ENCODE results near the gene VCL.
"Not testable (repeated sequence)": the region's sequence is repeated elsewhere in the genome, so short reads cannot be mapped to it uniquely, and the experiment has no call there.

The VCL gene

DNA sequence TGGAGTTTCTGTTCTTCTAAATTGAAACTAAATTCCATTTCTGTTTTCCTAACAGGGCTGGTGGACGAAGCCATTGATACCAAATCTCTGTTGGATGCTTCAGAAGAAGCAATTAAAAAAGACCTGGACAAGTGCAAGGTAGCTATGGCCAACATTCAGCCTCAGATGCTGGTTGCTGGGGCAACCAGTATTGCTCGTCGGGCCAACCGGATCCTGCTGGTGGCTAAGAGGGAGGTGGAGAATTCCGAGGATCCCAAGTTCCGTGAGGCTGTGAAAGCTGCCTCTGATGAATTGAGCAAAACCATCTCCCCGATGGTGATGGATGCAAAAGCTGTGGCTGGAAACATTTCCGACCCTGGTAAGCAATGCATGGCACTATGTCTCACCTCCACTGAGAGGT is 107.1 kb downstream of the VCL start:
- DNase-seq (ENCODE audit: low read depth in 2 of 2), result no peak

DNA sequence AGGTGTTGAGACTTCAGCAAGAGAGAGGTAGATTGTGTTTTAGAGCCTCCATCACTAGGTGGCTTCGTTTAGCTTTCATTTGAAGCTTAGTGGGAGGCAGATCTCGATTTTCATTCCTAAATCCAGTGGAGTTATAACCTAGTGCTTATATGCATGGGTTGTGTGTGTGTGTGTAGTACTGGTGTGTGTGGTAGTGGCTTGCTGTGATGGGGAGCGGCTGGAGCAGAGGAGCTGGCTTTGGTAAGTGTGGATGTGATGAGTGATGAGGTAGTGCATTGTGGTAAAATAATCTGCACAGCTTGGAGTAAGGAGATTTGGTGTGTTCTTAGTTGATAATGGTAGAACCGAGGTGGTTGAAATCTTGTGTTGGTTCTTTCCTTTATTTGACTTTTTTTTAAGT is 109.5 kb downstream of the VCL start:
- DNase-seq (ENCODE audit: low read depth in 2 of 2), result no peak

DNA sequence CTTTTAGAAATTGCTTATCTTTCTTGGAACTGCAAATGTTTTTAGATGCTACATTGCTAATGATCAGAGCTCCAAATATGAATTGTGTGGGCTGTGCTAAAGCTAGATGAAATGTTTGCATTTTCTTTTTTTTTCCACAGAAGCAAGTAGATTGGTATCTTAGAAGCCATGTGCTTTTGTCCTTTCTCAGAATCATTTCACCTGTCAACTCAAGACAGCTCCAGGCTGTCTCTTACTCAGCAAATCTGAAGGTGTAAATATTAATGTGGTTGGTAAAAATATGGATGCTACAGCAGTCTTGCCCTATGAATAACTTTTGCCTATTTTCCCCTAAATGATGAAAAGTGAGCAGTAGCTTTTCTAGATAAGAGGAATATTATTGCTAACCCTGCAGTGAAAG is 111.5 kb downstream of the VCL start:
- no peak for DNase-seq (ENCODE audit: low read depth in 2 of 2)

DNA sequence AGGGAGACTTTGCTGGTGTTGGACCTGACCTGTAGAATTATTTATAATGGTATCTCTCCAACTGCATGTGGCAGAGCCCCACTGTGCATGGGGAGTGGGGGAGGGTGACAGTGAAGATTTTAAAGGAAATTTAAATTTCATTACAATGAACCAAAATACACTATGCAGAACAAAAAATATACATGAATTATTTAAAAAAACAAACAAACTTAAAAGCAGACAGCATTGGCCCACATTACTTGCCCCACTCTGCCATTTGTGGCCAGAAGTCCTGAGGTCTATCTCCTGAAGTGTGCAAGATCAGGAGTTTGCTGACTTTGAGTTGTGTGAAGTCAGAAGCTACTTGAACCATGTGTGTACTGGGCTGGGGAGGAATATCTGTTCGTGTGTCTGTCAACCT is 112.2 kb downstream of the VCL start:
- no peak for DNase-seq (ENCODE audit: low read depth in 2 of 2)

DNA sequence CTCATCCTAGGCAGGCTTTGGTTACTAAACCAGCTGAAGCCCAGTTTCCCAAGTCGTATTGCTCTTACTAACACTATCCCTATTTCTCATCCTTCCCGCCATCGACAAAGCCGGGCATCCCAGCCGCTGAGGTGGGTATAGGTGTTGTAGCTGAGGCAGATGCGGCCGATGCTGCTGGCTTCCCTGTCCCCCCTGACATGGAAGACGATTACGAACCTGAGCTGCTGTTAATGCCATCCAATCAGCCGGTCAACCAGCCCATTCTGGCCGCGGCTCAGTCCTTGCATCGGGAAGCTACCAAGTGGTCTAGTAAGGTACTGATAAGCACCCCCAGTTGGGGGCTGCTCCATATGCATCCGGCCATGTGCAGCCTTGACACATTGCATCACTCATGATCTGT is 113.9 kb downstream of the VCL start:
- DNase-seq (ENCODE audit: low read depth in 2 of 2), result no peak

DNA sequence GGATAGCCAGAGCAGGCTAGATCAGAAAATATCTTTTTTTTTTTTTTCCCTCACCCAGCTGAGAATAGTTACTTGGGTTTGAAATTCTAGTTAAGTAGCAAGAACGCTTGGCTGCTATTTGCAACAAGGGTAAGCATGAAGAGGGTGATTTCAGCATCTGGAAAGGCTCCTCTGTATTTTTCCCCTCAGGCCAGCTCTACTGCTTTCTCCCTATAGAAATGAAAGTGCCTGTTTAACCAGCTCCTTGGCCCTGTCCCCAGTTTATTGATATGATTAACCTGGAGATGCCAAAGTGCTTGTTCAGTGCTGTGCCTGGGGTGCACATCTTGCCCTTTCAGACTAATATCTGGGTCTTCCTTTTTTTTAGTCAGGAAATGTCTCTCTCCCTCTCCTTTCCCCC is 115.6 kb downstream of the VCL start:
- DNase-seq (ENCODE audit: low read depth in 2 of 2), result no peak

DNA sequence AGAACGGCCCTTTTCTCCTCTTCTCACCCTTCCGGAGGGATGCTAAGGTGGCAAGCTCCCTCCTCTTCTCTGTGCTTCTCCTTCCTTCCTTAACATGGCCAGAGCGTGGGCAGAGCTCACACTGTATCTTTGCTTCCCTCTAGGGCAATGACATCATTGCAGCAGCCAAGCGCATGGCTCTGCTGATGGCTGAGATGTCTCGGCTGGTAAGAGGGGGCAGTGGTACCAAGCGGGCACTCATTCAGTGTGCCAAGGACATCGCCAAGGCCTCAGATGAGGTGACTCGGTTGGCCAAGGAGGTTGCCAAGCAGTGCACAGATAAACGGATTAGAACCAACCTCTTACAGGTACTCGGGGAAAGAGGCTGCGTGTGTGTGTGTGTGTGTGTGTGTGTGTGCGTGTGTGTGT is 116.1 kb downstream of the VCL start:
- no peak for DNase-seq (ENCODE audit: low read depth in 2 of 2)

DNA sequence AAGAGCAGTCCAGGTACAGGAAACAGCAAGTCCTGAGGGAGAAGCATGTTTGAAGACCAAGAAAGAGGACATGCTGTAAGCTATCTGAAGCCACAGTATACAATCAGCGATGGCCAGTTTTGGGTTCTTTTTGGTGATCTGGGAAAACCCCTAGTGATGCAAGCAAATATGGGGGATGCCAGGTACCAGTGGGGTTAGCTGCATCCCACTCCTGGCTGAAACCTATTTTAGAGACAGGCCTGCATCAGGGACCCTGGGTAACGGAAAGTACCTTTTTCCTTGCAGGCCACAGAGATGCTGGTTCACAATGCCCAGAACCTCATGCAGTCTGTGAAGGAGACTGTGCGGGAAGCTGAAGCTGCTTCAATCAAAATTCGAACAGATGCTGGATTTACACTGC is 119.8 kb downstream of the VCL start:
- DNase-seq (ENCODE audit: low read depth in 2 of 2), result no peak

DNA sequence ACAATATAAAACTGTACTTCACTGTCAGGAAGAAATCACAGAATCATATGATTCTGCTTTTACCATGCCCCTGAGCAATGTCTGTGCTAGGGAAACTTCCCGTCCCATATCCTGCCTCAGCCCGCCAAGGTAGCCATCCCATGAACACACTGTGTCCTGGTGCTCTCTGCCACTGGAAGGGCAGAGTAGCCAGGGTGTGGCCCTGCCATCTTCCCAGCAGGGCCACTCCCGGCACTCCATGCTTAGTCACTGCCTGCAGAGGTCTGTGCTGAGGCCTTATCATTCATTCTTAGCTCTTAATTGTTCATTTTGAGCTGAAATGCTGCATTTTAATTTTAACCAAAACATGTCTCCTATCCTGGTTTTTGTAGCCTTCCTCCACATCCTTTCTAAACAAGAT is 120.9 kb downstream of the VCL start:
- DNase-seq (ENCODE audit: low read depth in 2 of 2), result no peak

DNA sequence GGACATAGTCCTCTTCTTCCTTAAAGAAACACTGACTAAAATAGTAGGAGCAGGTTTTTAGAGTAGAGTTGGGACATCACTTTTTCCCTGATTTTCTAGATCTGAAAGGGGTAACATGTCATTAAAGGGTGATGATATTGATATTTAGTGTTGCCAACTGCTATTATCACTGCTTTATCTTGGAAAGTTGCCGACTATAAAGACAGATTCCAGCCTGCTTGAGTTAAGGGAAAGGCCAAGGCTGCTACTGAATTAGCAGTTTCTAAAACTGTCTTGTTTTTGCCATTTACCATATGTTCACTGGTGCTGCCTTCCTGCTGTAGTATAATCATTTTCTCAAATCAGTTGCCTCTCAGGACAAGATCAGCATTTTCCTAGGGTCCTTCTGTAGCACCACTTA is 123.0 kb downstream of the VCL start:
- DNase-seq (ENCODE audit: low read depth in 2 of 2), result no peak

DNA sequence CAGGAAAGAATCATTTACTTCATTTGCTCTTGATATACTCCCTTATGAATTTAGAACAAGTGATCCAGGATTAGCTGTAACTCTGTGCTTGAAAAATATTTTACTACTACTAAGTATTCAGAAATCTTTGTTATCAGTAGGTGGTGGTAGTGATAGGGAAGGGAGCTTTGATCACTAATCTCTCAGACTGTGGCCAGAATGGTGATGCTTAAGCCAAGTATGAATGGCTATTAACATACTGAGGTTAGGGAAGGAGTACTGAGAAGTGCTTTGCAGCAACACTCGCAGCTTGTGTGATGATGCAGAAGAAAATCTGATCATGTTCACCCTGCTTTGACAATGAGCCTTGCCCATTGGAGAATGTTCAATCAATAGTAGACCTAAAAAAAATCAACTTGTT is 123.5 kb downstream of the VCL start:
- no peak for DNase-seq (ENCODE audit: low read depth in 2 of 2)

DNA sequence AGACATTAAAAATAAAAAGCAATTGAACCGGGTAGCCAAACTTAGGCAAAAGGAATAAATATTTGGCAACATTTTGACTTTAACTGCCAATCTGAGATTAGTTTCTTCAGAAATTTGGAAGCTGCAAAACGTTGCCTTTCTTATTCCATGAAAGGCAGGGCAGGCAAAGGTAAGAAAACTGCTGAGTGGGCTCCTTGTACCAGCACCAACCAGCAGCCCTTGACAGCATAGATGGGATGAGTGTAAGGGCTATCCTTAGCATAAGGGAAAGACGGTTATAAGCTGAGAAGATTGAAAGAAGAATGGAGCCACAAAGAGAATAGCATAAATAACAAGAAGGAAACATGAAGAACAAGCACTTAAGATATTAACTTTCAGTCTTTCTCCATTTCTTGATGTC is 124.1 kb downstream of the VCL start:
- DNase-seq (ENCODE audit: low read depth in 2 of 2), result no peak

DNA sequence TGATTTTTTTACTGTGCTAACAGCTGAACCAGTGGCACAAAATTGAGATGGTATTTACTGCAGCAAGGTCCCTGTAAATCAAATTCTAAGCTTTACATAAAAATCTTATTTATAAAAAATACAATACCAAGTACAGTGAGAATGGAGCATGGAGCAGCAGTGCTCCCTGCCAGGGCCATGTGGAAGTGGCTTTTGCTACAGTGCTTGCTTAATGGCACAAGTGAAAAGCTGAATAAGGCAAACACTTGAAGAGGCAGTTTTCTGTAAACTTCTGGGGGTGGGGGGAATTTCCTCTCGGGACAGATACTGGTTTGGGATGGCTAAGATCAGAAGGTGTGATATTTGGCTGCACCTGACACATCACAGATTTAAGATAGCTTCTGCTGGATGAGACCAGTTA is 125.2 kb downstream of the VCL start:
- DNase-seq (ENCODE audit: low read depth in 2 of 2), result no peak

DNA sequence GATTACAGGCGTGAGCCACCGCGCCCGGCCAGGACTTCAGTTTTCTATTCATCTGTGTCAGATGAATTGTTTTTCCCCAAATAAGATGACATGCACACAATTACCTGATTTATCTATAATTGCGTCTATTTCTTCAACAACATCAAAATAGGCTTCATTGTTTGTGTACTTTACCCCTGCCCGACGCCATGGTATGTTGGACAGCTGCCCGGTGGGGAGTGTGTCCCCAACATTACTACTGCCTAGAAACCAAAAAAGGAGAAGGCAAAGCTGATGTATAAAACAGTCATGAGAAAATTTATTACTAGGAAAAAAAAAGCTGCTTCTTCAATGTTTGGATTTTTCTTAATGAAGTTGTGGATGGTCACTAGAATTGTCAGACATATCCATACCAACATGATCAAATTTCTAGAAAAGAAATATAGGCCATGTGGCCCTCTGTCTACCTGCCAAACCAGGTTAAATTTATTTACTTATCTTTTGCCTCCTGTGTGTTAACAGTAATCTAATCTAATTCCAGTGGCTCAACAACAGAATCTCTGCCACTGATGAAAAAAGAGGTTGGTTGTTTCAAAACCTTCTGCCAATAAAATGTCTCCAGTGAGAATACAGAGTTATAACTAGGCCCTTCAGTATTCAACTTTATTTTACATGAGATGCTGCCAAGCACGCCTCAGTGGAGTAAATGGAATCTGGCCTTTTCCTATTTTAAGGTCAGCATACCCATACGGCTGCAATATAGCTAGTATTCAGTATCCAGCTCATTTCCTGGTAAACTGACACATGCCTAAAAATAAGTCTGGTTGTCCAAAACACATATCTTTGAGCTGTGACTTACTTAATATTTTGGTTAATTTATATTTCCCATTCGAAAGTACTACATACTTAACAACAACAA is 136.3 kb downstream of the VCL start:
- DNase-seq (ENCODE audit: low read depth in 2 of 2), result no peak

DNA sequence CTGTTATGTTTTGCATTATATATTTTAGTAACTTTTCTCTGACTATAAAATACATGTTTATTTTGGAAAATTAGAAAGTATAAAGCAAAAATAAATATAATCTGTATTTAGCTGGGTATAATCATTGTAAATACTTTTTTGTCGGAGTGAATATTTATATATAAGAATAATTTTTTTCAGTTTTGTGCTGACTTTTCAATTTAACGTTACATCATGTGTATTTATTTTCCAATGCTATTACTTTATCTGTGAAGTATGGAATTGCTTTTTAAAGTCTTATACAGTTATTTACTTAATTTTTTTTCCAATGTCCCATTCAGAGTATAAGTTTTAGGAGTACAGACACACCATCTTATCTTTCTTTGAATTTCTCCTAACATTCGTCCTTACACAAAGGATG is 137.5 kb downstream of the VCL start:
- DNase-seq (ENCODE audit: low read depth in 2 of 2), result no peak

DNA sequence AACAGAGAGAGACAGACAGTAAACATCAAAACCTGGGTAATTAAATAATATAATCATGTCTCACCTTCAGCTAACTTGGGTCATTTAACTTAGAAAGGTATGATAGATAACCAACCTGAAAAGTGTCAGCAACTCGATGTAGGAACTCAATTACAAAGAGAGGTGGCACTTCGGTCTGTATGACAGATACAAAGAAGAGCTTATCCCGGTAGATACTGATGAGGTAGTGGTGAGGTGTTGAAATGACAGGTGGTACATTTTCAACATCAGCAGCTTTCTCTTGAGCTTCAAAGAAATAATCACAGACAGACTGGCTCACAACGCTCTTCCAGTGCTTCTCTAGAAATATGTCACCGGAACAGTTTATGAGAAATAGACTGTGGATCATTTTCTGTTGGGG is 140.1 kb downstream of the VCL start:
- DNase-seq (ENCODE audit: low read depth in 2 of 2), result no peak

DNA sequence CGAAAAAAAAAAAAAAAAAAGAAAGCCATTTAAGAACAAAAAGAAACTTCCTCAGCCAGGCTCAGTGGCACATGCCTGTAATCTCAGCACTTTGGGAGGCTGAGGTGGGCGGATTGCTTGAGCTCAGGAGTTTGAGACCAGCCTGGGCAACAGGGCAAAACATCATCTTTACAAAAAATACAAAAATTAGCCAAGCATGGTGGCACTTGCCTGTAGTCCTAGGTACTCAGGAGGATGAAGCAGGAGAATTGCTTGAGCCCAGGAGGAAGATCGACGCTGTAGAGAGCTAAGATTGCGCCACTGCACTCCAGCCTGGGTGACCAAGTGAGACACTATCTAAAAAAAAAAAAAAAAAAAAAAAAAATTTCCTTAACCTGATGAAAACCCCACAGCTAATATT is 140.7 kb downstream of the VCL start:
- DNase-seq (ENCODE audit: low read depth in 2 of 2), result not testable (repeated sequence)

DNA sequence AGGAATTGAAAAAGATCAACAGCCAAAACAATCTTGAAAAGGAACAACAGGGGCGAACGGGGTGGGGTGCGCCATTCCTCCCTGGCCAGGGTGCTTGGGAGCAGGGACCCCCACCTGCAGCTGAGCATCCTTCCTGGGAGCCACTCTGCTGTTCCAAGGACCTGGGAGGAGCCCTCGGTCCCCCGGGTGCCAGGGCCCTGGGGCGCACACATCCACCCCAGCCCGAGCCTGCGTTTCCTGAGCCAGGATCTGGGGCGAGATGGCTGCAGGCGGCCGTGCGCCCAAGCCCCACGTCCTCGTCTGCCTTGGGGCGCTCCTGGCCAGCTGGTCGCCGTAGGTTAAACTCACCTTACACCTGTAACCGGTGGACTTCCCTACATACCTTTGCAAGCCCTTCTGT is 142.1 kb downstream of the VCL start:
- no peak for DNase-seq (ENCODE audit: low read depth in 2 of 2)

DNA sequence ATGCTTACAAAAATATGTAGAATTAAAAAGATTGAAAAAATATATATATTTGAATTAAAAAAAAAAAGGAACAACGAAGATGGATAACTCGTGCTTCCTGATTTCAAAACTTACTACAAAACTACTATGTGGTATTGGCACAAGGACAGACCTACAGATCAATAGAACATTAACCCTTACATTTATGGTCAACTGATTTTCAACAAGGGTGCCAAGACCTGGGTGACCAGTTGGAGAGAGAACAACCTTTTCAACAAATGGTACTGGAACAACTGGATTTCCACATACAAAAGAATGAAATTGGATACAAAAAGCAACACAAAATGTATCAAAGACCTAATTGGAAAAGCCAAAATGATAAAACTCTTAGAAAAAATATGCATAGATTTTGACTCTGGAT is 142.6 kb downstream of the VCL start:
- no peak for DNase-seq (ENCODE audit: low read depth in 2 of 2)

DNA sequence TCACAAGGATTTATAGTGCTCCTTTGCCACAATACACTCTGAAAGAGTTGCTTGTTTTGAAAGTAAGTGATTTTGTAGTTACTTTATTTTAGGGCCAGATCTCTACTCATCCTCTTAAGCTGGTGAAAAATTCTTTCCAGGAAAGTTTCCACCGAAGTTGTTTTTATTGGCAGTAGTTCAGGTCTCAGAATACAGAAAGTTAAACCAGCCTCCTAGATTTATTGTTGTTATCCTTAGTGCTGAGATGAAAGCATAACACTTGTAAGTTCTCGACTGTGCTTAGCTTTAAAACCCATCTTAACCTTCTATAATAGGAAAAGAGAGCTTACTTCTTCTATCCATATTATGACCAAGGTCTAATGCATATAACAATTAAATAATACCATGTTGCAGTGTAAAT is 147.2 kb downstream of the VCL start:
- no peak for DNase-seq (ENCODE audit: low read depth in 2 of 2)

DNA sequence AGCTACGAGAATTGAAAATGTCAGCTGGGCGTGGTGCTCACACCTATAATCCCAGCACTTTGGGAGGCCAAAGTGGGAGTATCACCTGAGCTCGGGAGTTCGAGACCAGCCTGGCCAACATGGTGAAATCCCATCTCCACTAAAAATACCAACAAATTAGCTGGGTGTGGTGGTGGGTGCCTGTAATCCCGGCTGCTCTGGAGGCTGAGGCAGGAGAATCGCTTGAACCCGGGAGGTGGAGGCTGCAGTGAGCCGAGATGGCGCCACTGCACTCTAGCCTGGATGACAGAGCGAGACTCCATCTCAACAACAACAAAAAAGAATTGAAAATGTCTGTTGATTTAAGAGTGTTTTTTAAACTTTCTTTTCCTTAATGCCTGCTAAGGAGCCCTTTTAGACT is 149.1 kb downstream of the VCL start:
- DNase-seq (ENCODE audit: low read depth in 2 of 2), result not testable (repeated sequence)

DNA sequence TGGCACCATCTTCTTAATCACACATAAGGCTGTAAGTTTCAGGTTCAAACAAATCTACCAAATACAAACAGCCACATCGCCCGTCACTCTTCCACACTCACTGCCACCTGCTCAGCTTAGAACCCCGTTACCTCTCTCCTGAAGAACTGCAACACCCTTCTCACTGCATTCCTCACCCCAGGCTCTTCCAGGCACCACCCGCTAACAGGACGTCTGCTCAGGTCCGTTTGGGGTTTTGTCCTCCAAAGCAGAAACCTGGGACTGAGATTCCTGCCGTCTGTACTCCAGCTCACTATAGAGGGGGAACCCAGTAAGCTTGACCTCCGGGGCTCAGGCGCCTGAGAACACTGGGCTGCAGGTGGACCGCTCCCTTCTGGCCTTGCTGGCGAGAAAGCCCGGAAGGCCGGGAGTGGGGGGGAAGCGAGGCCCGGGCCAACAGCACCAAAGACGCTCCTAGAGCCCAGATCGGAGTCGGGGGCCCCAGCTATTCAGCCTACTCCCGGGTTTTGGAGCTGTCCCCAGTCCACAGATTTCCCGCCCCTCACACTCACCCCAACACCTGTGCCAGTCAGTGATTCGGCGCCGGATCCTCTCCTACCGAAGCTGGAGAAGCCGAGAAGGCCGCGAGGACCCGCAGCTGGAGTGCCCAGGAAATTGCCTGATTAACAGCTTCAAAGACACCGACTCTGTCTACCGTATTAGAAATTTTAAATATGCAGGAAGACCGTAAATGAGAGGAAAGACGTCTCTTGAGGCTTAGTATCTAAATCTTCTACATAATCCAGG is 152.5 kb downstream of the VCL start, which contains the start of gene AP3M1:
Gene AP3M1 (minus strand): TSS at position 625 of the 786 bp plus-strand sequence. CDS start 12,449 bp downstream, outside the sequence.
- peak; percentile 57 to 68 for DNase-seq (ENCODE audit: low read depth in 2 of 2)
